ENCODE results near the gene NPR3. TPM values are rescaled to one million over a fixed set of nuclear protein-coding genes. Genes with fewer than 3 reads are reported as not detected.

Gene NPR3
- total and polyA plus RNA-seq, 2 of the 8 experiments (the other 6 are each of a cell fraction or from before 2014, with no cell fraction given), result not detected

DNA sequence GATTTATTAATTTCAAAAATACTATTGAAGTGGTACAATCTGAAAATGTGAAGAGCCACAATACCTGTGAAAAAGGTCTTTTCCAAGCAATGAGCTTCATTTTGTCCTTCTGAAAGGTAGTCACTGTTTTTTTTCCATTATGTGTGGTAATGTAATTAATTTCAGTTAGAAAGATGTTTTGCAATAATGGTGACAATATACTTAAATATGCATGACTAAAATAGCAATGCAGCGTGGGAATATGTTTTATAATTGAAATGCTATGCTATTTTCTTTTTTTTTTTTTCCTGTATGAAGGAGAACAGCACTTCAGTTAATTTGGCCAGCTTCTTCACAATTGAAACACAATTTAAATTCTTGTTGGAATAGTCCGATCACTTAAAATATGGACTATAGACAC lies 41.9 kb downstream of the NPR3 start:
- Histone ChIP-seq H3K79me2 (ENCODE audit: control insufficient read depth in 1 of 2, insufficient read depth in 2 of 2, low read length in 2 of 2) (no peaks in the 10 kb centered on the region), H3K4ac (replicated peaks; ENCODE audit: insufficient read length, low read depth, low read length) (no peak overlapping the region), H3K4me3 (ENCODE audit: extremely low read depth in 1 of 4, insufficient read depth in 2 of 4, low read depth in 3 of 4, low read length in 4 of 4) (no peak overlapping the region), H2AFZ (ENCODE audit: low read length) (no peak overlapping the region), H2AK5ac (ENCODE audit: low read depth, low read length) (no peak overlapping the region), H4K8ac (ENCODE audit: extremely low read depth, insufficient read depth, low read length) (no peak overlapping the region), H2BK20ac (ENCODE audit: low read length) (no peak overlapping the region), H3K27ac (ENCODE audit: low read depth, low read length) (no peak overlapping the region), H2BK120ac (replicated peaks; ENCODE audit: low read depth, low read length) (no peak overlapping the region), H4K91ac (replicated peaks; ENCODE audit: insufficient read length, low read length) (no peak overlapping the region), H4K5ac (ENCODE audit: insufficient read length, low read depth, low read length) (no peak overlapping the region), H3K36me3 (ENCODE audit: control insufficient read depth in 2 of 4, insufficient read depth in 4 of 4, low read length in 3 of 4) (no peaks in the 10 kb centered on the region), H2BK12ac (ENCODE audit: low read depth, low read length) (no peak overlapping the region), H3K23ac (ENCODE audit: insufficient read length) (no peak overlapping the region), H2BK5ac (ENCODE audit: low read depth, low read length) (no peak overlapping the region), H3K4me1 (replicated peaks in 1 of 4; ENCODE audit: control insufficient read depth in 3 of 4, insufficient read depth in 4 of 4, low read length in 3 of 4) (peaks cover 0 to 3% (median 0%) of the 10 kb centered on the region in 4 experiments; a peak in 1 of 7 replicates), H2BK15ac (ENCODE audit: low read length) (no peak overlapping the region), H3K9ac (replicated peaks in 1 of 4; ENCODE audit: extremely low read depth in 1 of 4, low read depth in 3 of 4, low read length in 3 of 4) (no peak overlapping the region), H3K9me3 (ENCODE audit: insufficient read depth in 2 of 2, low read depth in 1 of 2, low read length in 1 of 2) (no peaks in the 10 kb centered on the region; a peak in 1 of 4 replicates), H3K18ac (ENCODE audit: extremely low read depth, low read length) (no peak overlapping the region), H3K56ac (replicated peaks; ENCODE audit: insufficient read length, low read depth, low read length) (no peak overlapping the region), H3K4me2 (ENCODE audit: insufficient read depth in 1 of 2, low read depth in 2 of 2, low read length in 2 of 2) (no peak overlapping the region), H3K14ac (ENCODE audit: insufficient read length) (no peak overlapping the region), H3K23me2 (ENCODE audit: low read depth, low read length) (no peaks in the 10 kb centered on the region; the same call in 1 of the 2 replicates), H3K79me1 (ENCODE audit: low read depth, low read length) (no peaks in the 10 kb centered on the region), H4K20me1 (replicated peaks in 1 of 2; ENCODE audit: control insufficient read depth in 1 of 2, insufficient read depth in 2 of 2, low read length in 2 of 2) (no peaks in the 10 kb centered on the region), H3K27me3 (replicated peaks in 1 of 4; ENCODE audit: control insufficient read depth in 3 of 4, extremely low read depth in 1 of 4, insufficient read depth in 3 of 4, low read length in 3 of 4) (no peaks in the 10 kb centered on the region)
- ChIA-PET CTCF (ENCODE audit: partially characterized antibody) (interaction anchor here (0.6 to 1.7 kb wide), 6 partner anchors 41 to 1771 kb away, joined by 3 to 5 read pairs (median 4); no protein-coding TSS in a partner anchor), POLR2A (ENCODE audit: partially characterized antibody) (no interaction called here)
- no peak for TF ChIP-seq YY1 (IDR thresholded peaks at IDR 0.05; ENCODE audit: low read depth, low read length)
- no peak for TF ChIP-seq TEAD4 (IDR thresholded peaks at IDR 0.05; ENCODE audit: low read depth, low read length)
- TF ChIP-seq KDM1A (IDR thresholded peaks at IDR 0.05; ENCODE audit: borderline replicate concordance, low read length), result no peak
- no peak for TF ChIP-seq SP4 (IDR thresholded peaks at IDR 0.05; ENCODE audit: low read length)
- TF ChIP-seq BRCA1 (IDR thresholded peaks at IDR 0.05; ENCODE audit: low read depth, low read length), result no peak
- TF ChIP-seq FOSL1 (IDR thresholded peaks at IDR 0.05; ENCODE audit: insufficient read depth, low read depth, low read length), result no peak
- no peak for TF ChIP-seq CHD2 (IDR thresholded peaks at IDR 0.05; ENCODE audit: low read length)
- no peak for TF ChIP-seq NANOG (IDR thresholded peaks at IDR 0.05; ENCODE audit: insufficient read depth, low read depth, low read length, poor library complexity, severe bottlenecking)
- TF ChIP-seq, protein P1, sequence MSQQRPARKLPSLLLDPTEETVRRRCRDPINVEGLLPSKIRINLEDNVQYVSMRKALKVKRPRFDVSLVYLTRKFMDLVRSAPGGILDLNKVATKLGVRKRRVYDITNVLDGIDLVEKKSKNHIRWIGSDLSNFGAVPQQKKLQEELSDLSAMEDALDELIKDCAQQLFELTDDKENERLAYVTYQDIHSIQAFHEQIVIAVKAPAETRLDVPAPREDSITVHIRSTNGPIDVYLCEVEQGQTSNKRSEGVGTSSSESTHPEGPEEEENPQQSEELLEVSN (IDR thresholded peaks at IDR 0.05), result no peak
- TF ChIP-seq EZH2 (IDR thresholded peaks at IDR 0.05; ENCODE audit: low read depth, low read length, severe bottlenecking), result no peak
- TF ChIP-seq KDM4A (IDR thresholded peaks at IDR 0.05; ENCODE audit: low read depth, low read length, severe bottlenecking), result no peak
- TF ChIP-seq ZNF274 (IDR thresholded peaks at IDR 0.05; ENCODE audit: borderline replicate concordance, extremely low read depth, low read length), result no peak
- TF ChIP-seq MAFK (IDR thresholded peaks at IDR 0.05; ENCODE audit: low read depth, low read length), result no peak
- no peak for TF ChIP-seq CHD1 (IDR thresholded peaks at IDR 0.05; ENCODE audit: low read depth, low read length)
- WGBS, 2 experiments (ENCODE audit: extremely low coverage in 1 of 2, insufficient coverage in 1 of 2, insufficient read length in 1 of 2, insufficient replicate concordance in 2 of 2, low coverage in 1 of 2, low lambda C conversion rate in 2 of 2, missing lambda C conversion rate in 1 of 2), result 80% methylated on average over 2 of the region's 2 CpGs; no CpG with 5 or more reads in 1 of the 2 experiments
- FAIRE-seq (no peak), DNase-seq (ENCODE audit: low read depth in 1 of 2, low spot score in 2 of 2) (no peak)

Data from H1 (cell line).